Endothelial cell of hepatic sinusoid (primary cell): ENCODE data around the gene KRT3.

Experiments used
- in situ Hi-C: cut with HindIII; loops from 2 replicates; pipeline ENCODE4 v1.10.0; 2017; ENCODE audit warnings: low sequenced_read_pairs

Gene KRT3

GRCh38 chr12:52742822-52743457 lies 53.0 kb downstream of the KRT3 start:
- in situ Hi-C loops: no loop called here

- in situ Hi-C loops: no loop called here
Observed at GRCh38 chr12:52742196-52742580, 53.7 kb downstream of the KRT3 start.

GRCh38 chr12:52741375-52742195 lies 54.3 kb downstream of the KRT3 start:
- in situ Hi-C loops: no loop called here

GRCh38 chr12:52740584-52740983 lies 55.3 kb downstream of the KRT3 start:
- in situ Hi-C loops: no loop called here

- in situ Hi-C loops: no loop called here
Observed at GRCh38 chr12:52739963-52740362, 56.0 kb downstream of the KRT3 start.
